ENCODE data around the gene CCDC82.

CCDC82 gene

GRCh38 chr11:96306071-96306470, 83.6 kb downstream of the CCDC82 start:
- DNase-seq: no peak

DNA sequence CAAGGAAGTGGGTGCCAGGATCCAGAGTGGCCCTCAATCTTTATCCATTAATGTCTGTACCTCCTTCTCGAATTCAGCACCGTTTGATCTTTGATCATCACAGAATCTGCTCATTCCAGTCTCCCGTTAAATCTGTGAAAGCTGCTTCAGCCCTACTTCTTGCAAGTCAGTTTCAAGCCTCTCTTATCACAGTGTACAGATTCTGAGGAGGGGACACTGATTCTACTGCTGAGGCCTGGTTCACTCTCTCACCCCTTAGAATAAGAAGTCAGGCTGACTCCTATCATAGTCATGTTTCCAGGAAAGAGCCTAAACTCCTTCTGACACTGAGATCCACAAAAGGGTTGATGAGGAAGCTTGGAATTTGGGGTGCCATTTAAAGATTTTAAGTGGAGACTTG, 85.7 kb downstream of the CCDC82 start:
- no peak for DNase-seq

DNA sequence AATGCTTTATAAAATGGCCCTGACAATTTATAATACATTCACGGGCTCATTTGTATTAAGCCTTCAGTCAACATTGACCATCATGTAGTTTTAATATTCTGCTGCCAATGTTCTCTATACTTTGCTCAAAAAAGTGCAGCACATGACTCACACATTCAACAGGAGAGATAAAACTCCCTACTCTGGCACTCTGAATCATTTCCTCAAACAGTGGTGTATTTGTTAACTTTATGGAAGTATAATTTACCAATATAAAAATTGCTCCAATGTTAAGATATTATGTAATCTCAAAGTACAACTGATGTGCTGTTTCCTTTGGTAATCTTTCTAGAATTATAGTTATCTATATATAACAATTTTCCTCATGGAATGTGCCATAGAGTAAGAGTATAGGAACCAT, 86.6 kb downstream of the CCDC82 start:
- no peak for DNase-seq
